GM21723 (cell line): ENCODE measurements around the gene MYMK.

Source experiments
- ATAC-seq: cut with Tn5 transposase; IDR thresholded peaks from one replicate; pipeline ENCODE4 v1.9.1; 2021; ENCODE audit warnings: mild to moderate bottlenecking, moderate library complexity; ENCODE audit not compliant: unreplicated experiment

MYMK gene

DNA sequence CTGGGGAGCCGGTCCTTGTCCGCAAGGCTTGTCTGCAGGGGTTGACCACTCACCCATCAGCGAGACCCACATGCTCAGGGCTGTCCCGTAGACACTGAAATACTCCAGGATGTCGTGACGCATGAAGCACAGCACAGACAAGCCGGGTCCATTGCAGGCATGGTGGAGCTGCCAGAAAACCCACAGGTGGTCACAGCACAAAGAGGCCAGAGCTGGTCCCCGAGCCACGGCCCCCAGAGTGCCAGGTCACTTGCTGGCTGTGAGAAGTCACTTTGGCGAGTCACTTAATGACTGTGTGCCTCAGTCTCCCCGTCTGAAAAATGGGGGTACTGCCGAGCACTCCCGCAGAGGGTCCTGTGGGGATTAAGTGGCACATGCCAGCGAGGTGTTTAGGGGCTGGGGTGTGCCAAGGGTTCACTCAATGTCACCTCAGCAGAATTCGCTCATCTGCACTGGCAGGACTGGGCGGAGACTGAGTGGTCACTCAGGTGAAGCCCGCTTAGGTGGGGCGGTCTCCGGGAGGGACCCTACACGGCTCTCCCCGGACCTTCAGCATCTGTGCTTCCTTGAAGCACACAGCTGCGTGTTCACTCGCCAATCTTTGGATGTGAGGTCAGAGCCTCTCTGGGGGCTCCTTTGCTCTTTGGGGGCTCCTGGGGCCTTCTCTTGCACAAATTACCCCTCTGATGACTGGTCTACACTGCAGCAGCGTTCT is 4.5 kb downstream of the MYMK start:
- ATAC-seq: no peak

DNA sequence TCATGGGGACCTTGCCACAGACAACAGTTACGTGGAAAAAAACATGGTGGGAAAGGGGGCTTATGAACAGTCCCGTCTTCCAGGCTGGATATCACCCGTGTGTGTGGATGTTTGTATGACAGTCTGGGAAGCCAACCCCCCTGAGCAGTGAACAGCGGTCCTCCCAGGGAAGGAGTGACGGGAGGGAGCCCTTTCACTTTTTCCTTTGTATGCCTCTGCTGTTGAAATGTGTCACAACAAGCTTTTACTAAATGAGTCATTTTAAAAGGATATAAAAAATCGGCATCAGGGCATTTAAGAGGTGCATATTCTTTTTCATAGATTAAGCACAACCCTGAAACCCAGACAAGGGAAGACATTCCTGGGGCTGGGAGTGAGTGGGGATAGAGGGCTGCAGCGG is 5.1 kb downstream of the MYMK start:
- no peak for ATAC-seq

GRCh38 chr9:133518706-133519449 is 5.9 kb downstream of the MYMK start:
- ATAC-seq: no peak

DNA sequence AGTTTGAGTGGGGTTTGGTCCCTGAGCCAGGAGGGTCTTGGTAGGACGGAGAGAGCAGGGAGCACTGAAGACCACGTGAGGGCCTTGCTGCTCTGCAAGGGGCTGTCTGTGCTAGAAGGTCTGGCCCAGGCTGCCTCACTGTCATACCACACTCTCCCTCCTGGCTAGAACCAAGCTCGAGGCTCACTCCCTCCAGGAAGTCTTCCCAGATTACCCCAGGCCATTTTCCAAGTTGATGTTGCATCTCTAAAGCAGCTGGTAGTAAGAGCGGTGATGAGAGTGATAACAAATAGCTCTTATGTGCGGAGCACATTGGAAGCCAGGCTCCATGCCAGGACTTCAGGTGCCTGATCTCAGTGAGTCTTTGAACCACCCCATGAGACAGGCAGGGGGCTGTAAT is 6.6 kb downstream of the MYMK start:
- no peak for ATAC-seq

- ATAC-seq: no peak
Observed at GRCh38 chr9:133517711-133518110, 7.0 kb downstream of the MYMK start.

GRCh38 chr9:133516961-133517350 is 7.8 kb downstream of the MYMK start:
- no peak for ATAC-seq

- ATAC-seq: no peak
Observed at GRCh38 chr9:133516256-133516960, 8.4 kb downstream of the MYMK start.

DNA sequence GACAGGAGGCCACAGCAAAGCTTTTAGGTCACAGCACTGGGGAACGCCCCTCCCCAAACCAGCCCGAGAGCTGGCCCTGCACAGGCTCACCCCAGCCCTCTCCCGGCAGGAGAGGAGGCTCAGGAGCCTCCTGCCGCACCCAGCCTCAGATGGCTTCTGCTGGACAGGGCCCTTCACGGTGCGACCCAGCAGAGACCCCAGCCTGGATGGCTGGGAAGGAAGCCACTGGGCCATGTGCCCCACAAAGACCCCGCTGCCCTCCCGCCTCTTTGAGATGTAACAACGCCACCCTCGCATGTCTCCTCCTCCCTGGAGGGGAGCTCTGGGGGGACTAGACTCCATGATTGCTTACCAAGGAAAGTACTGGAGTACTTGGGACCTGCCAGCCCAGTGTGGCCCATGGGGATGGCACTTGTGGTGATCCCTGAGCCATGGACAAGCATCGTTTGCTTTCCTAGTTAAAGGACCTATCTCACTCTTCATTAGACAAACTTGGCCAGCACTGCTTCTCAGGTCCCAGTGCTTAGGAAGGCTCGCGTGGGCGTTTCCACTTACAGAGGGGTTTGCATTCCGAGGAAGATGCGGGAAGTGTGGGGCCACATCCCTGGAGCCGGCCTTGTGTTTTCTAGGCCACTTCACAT is 9.0 kb downstream of the MYMK start:
- ATAC-seq: no peak

GRCh38 chr9:133515240-133515610 is 9.5 kb downstream of the MYMK start:
- no peak for ATAC-seq

- ATAC-seq: no peak
Observed at GRCh38 chr9:133514460-133515239, 10.1 kb downstream of the MYMK start.

- no peak for ATAC-seq
Observed at GRCh38 chr9:133513214-133514100, 11.3 kb downstream of the MYMK start.

GRCh38 chr9:133512253-133513213 is 12.2 kb downstream of the MYMK start:
- no peak for ATAC-seq

- no peak for ATAC-seq
Observed at GRCh38 chr9:133511607-133512006, 13.2 kb downstream of the MYMK start.

DNA sequence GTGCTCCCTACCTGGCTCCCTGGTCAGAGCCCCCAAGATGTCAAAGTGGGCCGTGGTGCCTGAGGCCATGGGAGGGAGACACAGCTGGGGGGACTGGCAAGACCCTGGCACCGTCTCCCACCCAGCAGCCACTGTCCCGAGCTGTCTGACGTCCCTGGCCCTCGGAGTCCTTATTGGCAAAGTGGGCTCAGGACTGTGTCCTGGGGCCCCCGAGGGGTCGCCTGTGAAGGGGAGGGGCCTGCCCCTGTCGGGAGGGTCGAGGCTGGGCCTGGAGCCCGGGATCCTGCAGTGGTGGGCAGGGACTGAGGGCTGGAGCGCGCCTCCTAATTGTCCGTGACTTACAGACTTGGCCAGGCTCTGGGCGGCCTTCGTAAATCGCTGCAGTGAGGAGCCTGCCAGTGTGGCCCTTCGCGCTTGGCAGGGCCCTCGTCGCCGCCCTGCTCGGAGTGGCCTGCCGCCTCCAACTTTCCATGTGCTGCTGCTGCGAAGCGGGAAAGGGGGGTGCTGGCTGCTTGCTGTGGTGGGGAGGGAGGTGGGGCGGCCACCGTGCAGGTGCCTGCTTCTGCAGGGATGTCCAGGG is 13.7 kb downstream of the MYMK start:
- ATAC-seq: no peak

- no peak for ATAC-seq
Observed at GRCh38 chr9:133509179-133510083, 15.3 kb downstream of the MYMK start.

- ATAC-seq: no peak
Observed at GRCh38 chr9:133508046-133508445, 16.7 kb downstream of the MYMK start.

DNA sequence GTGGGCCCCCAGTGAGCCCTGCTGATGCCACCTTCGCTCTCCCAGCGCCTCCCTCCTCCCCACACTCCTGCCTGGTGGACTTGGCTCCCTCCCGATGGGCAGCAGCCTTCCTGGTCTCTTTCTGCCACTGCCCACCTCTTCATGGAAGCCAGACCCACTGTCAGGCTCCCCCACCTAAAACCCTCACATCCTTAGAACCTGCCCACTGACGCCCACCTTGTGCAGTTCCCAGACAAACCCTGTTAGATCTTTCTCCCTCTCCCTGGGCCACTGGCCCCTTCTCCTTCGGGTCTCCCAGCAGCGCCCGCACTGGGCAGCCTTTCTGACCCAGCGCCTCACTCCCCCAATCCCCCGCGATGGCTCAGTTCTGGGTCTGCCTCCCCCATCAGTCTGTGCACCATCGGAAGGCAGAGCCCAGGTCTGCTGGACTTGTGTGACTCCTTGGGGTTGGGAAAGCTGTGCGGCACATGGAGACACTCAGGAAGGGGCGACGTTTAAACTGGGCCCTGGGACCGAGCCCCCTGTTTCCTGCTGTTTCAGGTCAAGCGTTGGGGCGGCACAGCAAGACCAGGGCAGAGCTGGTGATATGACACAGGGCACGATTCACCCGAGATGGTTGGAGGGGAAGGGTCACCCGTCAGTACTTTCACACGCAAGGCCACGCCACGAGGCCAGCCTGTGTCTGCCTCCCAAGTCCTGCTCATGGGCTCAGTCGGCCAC is 17.4 kb downstream of the MYMK start:
- ATAC-seq: no peak
